Fibroblast of upper back skin (primary cell): Measurements from ENCODE around the gene PRICKLE4.
A peak's percentile ranks its signal among the peaks of the same experiment; 100 is the strongest.

ENCODE experiments used
- DNase-seq: peaks from one replicate; pipeline ENCODE4 v3.0.0-alpha.2; 2013

Gene PRICKLE4

DNA sequence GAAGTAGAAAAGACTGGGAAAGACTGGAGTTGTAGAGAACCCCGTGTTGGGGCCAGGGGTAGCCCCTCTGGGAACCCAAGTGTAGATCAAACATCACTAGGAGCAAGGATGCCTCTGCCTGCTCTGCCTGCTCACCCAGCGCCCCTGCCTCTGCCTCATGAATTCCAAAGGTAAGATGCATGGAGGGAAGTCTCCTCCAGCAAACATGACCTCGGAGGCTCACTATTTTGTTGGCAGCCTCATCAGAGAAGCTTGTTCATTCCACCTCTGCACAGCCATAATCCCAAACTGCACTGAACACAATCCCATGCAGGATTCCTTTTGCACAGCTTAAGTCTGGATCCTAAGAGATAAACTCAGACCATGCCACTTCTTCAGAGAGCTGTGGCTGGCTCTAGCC lies 5.7 kb upstream of the PRICKLE4 start:
- no peak for DNase-seq

DNA sequence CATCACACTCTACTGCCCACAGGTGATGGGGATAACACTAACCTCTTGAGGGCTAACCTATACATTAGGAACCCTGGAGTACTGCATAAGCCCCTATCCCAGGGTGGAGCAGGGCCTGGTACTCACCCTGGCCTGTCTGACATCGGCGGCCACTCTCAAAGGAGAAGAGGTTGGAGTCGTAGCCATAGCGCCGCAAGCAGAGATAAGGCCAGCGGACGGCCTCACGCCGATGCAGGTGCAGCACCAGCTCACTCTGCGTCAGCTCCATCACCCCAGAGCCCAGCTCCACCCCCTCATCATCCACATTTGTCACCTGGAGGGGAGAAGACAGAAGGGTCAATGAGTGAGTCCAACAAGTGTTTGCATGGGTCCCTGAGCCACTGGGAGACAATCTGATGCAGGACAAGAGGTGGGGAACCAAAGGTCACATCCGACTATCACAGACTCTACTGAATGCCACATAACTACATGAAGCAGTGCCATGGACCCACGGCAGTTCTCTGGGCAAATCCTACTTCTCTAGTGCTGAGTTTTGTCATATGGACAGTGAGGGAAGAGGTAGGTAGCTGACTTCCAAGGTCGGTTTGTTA lies 5.2 kb upstream of the PRICKLE4 start:
- no peak for DNase-seq

DNA sequence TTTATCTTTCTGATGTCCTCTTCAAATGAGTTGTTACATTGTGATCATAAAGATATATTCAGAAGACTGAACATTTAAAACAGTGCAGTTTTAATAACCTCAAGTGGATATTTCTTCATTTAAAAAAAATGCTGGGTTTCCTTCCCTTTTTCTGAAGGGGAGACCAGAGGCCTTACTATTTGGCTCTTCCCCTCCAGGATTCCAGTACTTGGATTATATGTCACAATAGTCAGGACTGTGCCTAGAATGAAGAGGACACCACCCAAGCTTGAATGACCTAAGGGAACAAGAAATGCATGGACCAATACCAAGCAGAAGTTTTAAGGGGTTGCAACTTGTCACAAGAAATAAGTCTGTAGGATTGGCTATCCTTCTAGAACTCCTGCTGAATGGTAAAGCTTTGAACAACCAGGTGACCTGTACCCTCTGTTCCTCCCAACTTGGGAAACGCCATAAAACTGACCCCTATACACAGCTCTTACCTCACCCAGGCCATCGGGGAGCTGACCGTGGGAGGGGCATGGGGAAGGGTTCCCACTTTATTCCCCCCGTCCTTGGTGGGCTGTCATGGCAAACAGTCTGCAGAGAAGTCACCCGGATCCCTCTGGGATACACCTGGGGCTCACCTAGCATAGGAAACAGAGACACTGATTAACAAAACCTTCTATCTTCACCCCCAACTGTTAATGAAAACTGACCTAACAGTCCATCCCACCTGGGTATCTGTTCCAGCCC lies 2.9 kb upstream of the PRICKLE4 start:
- DNase-seq: no peak

DNA sequence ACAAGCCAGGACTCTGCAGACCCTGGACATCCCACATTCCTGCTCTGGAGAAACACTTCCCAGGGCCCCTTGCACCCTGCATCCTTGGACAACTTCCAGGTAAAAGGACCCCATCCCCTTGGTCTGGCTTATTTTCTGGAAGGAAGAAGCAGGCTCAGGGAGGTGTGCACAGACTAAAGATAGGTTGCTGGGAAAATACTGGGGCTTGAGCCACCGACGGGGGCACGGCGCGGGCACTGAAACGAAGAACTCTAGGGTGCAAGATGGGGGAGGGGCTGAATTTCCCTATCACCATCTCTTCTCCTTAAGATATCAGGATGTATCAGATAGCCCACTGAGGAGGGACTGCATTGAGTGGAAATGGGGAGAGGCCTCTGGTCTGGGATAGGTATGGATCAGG lies 1.7 kb upstream of the PRICKLE4 start:
- DNase-seq: no peak

DNA sequence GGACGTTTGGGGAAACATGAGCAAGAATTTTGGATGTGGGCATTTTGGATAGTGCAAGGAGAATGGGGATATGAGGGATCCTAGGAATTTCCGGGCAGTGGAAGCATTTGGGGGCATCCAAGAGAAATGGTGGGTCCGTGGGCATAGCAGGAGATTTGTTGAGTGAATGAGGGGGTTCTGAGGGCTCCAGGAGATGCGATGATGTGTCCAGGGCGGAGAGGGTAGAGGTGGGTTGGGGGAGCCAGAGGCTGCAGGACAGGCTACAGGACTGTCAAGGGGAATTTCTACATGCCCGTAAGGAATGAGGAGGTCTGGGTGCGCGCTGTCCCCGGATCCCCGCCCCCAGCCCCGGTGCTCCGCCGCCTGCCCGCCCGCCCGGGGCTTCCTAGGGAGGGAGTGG lies 1.2 kb upstream of the PRICKLE4 start:
- DNase-seq: no peak

DNA sequence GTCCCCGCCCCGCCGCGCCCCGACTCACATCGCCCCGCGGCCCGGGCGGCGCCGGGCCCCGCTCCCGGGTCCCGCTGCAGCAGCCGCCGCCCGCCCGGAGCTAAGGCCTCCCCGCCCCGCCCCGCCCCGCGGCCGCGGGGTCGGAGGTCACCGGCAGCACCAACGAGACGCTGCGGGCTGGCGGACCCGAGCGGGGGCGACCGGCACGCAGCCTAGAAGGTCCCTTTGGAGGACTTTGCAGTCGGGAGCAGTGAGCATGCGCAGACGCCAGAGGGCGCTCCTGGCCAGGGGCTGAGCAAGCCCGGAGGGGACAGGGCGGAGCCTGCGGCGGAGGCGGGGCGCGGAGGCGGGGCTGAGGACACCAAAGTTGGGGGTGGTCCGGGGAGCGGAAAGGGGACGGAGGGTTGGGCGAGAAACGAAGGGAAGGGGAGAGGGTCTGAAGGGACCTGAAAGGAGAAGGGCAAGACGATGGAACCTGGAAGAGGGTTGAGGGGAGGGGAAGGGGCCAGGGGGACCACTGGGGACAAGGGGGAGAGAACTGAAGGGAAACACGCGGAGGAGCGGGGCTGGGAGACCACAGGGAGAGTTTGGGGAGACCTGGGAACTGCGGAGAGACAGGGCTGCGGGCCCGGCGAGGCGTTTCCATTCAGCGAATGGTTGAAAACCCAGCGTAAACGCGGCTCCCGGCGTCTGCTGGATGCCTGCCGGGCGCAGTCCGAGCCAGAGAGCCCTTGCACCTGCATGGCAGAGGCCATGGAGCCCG lies 613 bp upstream of the PRICKLE4 start, which contains the start of gene FRS3:
TSS of gene FRS3 (minus strand) at position 113 of the 763 bp plus-strand sequence. CDS start 2,913 bp downstream, outside the sequence.
- peak; percentile 92 for DNase-seq

DNA sequence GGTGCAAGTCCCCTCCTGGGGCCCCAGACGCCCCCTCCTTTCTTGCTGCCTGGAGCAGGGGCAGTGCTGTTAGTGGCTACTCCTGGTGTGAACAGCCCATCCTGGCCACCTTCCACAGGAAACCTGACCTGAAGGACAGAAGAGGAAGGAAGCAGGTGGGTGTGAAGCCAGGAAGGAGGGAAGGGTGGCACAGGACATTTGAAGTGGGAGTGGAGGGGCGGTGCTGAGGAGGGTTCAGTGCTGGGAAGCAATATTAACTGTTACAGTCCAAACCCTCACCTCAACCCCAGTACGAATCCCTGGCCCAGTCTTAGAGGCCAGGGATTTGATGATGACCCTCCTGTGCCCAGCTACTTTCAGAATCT lies 766 bp downstream of the PRICKLE4 start:
- no peak for DNase-seq

DNA sequence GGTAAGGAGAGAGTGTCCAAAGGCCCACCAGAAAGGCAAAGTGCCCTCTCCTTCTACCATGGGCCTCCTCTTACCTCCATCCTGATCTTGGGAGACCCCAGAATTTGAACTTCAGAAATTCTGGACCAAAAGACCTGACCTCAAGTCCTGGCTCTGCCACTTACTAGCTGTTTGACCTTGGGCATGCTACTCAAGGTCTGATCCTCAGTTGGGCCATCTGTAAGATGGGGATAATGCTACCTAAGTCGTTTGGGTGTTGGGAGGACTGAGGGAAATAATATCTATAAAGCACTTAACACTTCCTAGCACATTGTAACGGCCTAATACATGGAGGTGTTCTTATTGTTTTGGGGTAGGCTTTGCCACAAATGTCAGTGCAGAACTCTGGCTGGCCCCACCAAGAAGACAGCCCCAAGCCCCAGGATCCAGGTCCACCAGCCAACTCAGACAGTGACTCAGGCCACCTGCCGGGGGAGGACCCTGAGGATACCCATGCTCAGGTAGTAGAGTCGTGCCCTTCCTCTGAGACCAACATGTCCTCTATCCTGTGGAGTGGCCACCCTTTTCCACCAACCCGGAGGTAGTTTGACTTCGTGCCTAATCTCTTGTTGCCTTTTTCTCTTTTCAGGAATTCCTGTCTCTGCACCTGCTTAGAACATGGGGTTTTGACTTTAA lies 2.7 kb downstream of the PRICKLE4 start:
- no peak for DNase-seq

DNA sequence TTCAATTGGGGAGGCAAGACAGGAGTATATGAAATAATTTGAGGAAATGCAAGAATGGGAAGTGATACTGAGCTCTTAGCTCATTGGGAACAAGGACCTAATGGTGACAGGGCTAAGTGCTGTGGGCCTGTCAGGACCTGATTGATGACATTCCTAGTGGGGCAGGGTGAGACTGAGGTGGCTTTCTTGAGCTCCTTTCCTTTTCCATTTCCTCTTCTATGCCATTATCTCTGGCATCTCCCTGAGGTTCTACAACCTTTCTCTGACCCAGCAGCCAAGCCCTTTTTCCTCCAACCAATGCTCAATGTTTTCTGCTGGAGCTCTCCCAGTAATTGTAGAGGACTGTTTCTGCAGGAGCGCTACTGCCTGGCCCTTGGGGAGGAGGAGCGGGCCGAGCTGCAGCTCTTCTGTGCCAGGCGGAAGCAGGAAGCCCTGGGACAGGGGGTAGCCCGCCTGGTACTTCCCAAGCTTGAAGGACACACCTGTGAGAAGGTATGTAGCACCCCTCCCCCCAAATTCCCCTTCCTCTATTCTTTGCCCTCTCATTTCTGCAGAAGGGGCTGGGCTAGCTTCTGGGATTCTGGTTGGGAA lies 4.1 kb downstream of the PRICKLE4 start:
- DNase-seq: no peak

DNA sequence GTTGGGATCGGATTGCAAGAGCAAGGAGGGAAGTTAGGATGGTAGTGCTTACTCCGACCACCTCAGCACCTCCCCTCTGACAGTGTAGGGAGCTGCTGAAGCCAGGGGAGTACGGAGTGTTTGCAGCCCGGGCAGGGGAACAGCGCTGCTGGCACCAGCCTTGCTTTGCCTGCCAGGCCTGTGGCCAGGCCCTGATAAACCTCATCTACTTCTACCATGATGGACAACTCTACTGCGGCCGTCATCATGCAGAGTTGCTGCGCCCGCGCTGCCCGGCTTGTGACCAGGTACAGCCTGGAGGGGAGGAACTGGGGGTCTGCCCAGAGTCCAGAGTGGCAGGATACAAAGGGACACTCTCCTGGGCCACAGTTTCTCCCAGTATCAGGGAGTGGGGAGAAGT lies 4.7 kb downstream of the PRICKLE4 start:
- DNase-seq: no peak

DNA sequence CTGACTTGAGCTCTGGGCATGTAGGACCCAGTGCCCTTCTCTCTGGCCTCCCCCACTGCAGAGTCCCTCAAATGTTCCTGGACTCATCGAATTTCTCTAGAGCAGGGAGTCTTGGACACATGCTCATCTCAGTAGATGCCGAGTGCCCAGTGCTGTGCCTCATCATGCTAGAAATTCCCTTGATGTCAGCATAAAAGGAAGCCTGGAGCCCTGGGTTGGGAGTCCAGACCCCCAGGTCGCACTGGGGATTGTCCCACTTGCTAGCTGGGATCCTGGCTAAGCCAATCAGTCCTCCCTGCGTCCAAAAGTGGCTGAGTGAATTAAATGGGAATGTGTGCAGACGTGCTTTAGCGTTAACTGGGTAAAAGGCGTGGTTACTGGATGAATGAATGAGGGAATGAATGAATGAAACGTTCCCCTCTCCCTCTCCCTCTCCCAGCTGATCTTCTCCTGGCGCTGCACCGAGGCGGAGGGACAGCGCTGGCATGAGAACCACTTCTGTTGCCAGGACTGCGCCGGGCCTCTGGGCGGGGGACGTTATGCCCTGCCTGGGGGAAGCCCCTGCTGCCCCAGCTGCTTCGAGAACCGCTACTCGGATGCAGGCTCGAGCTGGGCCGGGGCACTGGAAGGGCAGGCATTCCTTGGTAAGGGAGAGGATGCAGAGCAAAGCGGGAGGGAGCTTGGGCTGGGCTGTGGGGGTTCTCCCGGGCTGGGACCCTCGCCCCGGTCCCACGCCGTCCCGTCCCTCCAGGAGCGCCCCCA lies 5.3 kb downstream of the PRICKLE4 start:
- no peak for DNase-seq

DNA sequence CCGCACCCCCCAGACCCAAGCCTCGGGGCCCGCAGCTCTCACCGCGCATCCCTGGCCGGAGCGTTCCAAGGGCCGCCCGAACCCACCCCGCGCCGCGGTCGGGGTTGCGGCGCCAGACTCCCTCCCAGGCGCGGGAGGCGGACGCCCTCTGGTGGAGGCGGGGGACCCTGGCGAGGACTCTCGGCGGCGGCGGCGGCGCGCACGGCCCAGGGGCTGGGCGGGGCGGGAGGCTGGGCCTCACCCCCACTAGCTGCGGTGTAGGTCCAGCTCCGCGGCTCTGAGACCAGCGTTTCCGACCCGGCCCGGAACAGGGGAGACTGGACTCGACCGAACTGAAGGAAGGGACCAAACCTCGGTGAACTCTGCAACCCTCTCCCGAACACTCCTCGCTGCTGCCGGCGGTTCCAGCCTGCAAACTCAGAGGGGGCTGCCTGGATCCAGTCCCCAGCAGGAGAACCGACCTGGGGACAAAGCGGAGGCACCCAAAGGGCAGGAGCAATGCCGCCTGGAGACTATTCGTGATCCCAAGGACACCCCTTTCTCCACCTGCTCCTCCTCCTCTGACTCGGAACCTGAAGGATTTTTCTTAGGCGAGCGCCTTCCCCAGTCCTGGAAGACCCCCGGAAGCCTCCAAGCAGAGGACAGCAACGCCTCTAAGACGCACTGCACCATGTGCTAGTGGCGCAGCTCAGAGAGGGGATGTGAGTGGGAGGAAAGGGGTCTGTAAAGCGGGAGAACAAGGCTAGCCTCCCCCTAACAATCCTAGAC lies 6.1 kb downstream of the PRICKLE4 start:
- peak; percentile 71 for DNase-seq

DNA sequence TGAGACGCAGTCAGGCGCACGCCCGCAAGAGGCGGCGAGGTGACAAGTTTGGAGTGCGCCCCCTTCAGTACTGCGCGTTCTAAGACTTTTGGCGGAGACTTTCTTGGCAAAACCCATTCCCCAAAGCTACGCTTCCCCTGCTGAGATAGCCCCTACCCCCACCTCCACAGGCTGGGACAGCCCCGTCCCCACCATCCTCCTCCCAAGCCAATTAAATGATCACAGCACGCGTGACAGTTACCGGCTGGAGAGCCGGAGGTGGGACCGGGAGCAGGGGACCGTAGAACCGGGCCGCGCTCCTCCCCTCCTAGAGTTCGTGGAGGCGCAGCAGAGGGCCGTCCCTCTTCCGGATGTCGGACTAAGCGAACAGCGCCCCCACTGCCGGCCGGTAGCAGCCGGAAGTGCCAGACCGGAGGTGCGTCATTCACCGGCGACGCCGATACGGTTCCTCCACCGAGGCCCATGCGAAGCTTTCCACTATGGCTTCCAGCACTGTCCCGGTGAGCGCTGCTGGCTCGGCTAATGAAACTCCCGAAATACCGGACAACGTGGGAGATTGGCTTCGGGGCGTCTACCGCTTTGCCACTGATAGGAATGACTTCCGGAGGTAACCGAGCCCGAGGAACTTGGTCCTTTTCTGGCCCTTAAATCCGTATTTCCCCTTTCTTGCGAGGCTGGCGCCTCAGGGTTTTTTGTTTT lies 6.8 kb downstream of the PRICKLE4 start, which contains the start of gene TOMM6:
TSS of gene TOMM6 (plus strand) at position 476 of the 699 bp plus-strand sequence. CDS start at position 480, 4 bp downstream.
- peak; percentile 91 for DNase-seq

DNA sequence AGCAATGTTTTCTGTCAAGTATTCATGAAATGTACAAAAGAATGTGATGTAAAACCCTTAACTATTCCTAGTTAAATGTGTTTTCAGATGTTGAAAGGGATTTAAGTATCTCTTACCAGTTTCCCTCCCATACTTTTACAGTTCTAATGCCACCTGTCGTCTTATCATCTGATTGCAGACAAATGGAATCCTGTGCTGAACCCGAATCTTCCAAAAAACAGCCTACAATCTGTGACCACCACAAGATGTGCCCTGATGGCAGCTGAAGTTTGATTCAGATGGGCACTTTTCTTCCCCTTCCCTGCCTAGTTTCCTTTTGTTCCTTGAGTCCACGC lies 8.8 kb downstream of the PRICKLE4 start:
- DNase-seq: no peak

DNA sequence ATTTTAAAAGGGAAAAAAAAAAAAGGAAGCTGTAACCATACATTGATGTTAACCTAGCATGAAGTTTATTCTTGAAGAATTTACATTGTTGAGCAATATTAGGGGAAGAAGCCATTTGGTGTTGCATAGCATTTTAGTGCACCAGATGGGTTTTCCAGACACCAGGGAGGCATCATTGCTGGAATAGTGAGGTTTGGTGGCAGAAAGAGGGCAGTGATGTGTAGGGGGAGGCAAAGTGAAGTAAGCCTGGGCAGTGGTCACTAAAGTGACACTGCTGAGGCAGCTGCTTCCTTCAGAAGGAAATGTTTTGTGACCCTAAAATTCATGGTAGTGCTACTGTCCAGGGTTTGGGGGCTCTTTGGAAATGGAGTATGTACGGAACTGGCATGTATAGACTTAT lies 9.5 kb downstream of the PRICKLE4 start:
- DNase-seq: no peak

DNA sequence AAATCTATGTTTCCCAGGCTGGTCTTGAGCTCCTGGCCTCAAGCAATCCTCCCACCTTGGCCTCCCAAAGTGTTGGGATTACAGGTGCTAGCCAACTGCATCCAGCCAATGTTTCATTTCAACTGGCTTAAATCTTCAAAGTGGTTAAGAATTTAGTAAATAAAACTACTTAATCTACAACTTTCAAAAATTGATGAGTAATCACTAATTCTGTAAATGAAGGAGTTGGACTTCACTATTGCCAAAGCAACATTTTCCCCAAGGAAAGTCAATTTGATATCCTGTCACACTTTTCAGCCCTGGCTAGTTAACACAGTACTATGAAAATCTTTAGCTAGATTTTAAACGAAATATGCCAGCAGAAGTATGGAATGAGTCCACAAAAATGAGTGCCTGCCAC lies 10.7 kb downstream of the PRICKLE4 start:
- DNase-seq: no peak

DNA sequence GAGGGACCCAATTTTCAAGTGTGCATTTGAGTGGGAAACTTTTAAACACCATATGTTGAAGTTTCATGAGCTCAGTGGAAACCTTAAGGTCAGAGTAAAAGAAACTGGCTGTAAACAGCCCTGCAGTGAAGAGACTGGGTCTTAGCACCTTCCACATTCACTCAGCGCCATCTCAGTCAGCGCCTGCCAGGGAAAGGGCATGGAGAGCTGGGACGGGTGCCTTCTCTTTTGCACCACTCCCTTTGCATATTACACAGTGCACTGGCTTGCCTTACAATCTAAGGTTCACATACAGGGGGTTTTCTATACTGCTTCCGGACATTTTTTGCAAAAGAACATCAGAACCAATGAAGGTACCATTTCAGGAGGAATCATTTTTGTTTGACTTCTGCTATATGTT lies 11.4 kb downstream of the PRICKLE4 start:
- DNase-seq: no peak

DNA sequence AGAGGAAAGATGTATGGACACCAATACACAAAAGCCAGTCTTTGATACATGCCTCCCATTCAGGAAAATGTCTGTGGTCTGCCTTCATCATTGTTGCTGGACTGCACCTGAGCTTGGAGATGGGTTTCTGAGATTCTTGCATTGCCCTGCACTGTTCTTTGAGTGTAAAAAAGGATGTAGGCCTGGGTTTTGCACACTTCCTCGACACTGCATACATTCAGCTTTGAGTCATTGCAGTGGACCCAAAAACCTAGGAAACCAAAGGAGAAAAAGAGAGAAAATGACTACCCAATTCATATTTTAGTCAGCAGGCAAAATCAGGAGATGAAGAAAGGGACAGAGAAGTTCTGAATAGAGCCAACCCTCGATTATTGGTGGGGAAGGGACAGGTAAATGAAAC lies 15.9 kb downstream of the PRICKLE4 start:
- DNase-seq: no peak

DNA sequence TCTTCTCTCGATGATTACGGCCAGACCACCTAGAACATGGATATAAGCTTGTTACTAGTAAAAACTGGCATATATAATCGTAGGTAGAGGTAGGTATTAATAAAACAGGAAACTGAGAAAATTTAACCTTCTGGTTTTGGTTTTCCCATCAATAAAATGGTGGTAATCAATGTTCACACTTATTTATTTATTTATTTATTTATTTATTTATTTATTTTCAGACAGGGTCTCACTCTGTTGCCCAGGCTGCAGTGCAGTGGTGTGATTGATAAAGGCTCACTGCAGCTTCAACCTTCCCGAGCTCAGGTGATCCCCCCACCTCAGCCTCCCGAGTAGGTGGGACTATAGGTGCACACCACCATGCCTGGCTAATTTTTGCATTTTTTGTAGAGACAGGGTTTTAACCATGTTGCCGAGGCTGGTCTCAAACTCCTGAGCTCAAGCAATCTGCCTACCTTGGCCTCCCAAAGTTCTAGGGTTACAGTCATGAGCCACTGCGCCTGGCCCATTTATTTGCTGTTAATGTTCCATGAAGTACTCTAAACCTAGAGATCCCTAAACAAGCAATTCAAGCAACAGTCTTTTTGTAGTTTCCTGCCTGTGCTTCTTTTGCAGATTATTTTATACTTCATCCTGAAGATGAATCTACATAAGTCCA lies 18.4 kb downstream of the PRICKLE4 start:
- DNase-seq: no peak

DNA sequence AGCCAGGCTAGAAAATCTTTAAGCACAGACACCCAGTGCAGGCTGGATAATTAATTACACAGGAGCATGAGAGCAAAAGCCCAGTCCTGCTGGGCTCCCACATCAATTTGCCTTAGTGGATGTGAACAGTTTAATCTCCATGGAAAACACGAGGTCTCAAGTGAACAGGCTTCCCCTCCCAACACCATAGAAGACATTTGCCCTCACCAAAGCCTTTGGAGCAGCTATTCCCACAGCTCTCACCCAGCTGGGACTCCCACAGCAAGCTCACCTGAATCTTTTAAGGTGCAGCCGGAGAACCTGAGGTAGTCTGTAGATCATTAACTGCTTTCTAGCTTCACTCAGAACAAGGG lies 19.0 kb downstream of the PRICKLE4 start:
- no peak for DNase-seq
